Measurements from ENCODE around the gene NLRC4.

The NLRC4 gene

DNA sequence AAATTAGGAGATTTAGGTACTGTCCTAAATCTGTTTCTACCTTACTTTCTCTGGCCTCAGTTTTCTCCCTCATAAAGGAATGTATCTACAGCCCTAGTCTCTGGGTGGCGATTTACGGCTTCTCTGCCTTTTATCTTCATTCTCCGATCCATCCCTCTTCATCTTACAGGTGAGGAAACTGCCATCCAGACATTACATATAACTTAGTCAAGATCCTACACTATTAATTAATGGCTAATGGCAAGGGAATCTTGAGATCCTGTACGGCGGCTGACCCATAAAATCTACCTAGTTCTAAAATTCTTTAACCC lies 12.6 kb upstream of the NLRC4 start:
- TF ChIP-seq SIN3A (IDR thresholded peaks at IDR 0.05; ENCODE audit: borderline replicate concordance, insufficient read depth, low read length) (no peak), FOXP2 (optimal IDR thresholded peaks at IDR 0.05; ENCODE audit: borderline replicate concordance, extremely low read depth, extremely low read length, insufficient read depth) (no peak), TAF1 (IDR thresholded peaks at IDR 0.05; ENCODE audit: borderline replicate concordance, insufficient read depth, low read length) (no peak), POLR2AphosphoS5 (IDR thresholded peaks at IDR 0.05; ENCODE audit: low read depth, low read length) (no peak)
- TF ChIP-seq, protein P1, sequence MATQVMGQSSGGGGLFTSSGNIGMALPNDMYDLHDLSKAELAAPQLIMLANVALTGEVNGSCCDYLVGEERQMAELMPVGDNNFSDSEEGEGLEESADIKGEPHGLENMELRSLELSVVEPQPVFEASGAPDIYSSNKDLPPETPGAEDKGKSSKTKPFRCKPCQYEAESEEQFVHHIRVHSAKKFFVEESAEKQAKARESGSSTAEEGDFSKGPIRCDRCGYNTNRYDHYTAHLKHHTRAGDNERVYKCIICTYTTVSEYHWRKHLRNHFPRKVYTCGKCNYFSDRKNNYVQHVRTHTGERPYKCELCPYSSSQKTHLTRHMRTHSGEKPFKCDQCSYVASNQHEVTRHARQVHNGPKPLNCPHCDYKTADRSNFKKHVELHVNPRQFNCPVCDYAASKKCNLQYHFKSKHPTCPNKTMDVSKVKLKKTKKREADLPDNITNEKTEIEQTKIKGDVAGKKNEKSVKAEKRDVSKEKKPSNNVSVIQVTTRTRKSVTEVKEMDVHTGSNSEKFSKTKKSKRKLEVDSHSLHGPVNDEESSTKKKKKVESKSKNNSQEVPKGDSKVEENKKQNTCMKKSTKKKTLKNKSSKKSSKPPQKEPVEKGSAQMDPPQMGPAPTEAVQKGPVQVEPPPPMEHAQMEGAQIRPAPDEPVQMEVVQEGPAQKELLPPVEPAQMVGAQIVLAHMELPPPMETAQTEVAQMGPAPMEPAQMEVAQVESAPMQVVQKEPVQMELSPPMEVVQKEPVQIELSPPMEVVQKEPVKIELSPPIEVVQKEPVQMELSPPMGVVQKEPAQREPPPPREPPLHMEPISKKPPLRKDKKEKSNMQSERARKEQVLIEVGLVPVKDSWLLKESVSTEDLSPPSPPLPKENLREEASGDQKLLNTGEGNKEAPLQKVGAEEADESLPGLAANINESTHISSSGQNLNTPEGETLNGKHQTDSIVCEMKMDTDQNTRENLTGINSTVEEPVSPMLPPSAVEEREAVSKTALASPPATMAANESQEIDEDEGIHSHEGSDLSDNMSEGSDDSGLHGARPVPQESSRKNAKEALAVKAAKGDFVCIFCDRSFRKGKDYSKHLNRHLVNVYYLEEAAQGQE (IDR thresholded peaks at IDR 0.05; ENCODE audit: insufficient read depth in 1 of 2, low read depth in 2 of 2, low read length in 2 of 2) = no peak

DNA sequence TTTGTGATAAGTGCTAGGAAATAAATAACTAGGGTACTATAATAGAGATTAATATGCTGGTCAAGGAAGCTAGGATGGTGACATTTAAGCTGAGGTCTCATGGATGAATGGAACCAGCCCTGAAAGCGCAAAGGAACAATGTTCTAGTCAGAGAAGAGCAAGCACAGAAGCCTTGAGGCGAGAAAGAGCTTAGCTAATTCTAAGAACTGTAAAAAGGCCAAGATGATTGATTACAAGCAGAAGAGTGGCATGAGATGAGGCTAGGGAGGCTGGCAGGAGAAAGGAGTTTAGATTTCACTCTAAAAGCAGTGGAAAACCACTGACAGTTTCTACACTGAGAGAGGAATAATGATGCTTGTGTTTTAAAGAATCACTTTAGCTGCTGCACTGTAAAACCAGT lies 9.6 kb upstream of the NLRC4 start:
- TF ChIP-seq SIN3A (IDR thresholded peaks at IDR 0.05; ENCODE audit: borderline replicate concordance, insufficient read depth, low read length) = no peak
- TF ChIP-seq, protein P1 (IDR thresholded peaks at IDR 0.05; ENCODE audit: insufficient read depth in 1 of 2, low read depth in 2 of 2, low read length in 2 of 2) = no peak
- TF ChIP-seq TAF1 (IDR thresholded peaks at IDR 0.05; ENCODE audit: borderline replicate concordance, insufficient read depth, low read length) = no peak
- TF ChIP-seq FOXP2 (optimal IDR thresholded peaks at IDR 0.05; ENCODE audit: borderline replicate concordance, extremely low read depth, extremely low read length, insufficient read depth) = no peak

DNA sequence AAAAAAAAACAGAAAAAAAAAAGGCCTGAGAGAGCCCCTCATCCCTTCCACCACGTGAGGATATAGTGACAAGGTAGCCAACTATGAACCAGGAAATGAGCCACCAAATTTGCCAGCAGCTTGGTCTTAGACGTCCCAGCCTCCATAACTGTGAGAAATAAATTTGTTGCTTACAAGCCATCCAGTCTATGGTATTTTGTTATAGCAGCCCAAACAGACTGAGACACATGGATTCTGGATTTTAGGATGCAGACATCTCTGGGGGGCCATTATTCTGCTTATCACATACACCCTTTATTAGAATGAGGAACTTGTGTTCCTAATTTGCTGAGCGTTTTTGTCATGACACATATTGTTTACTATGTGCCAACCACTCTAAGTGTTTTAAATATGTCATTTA lies 7.6 kb upstream of the NLRC4 start:
- TF ChIP-seq TAF1 (IDR thresholded peaks at IDR 0.05; ENCODE audit: borderline replicate concordance, insufficient read depth, low read length) (no peak), POLR2AphosphoS5 (IDR thresholded peaks at IDR 0.05; ENCODE audit: low read depth, low read length) (no peak), FOXP2 (optimal IDR thresholded peaks at IDR 0.05; ENCODE audit: borderline replicate concordance, extremely low read depth, extremely low read length, insufficient read depth) (no peak), SIN3A (IDR thresholded peaks at IDR 0.05; ENCODE audit: borderline replicate concordance, insufficient read depth, low read length) (no peak)
- TF ChIP-seq, protein P1 (IDR thresholded peaks at IDR 0.05; ENCODE audit: insufficient read depth in 1 of 2, low read depth in 2 of 2, low read length in 2 of 2) = no peak

DNA sequence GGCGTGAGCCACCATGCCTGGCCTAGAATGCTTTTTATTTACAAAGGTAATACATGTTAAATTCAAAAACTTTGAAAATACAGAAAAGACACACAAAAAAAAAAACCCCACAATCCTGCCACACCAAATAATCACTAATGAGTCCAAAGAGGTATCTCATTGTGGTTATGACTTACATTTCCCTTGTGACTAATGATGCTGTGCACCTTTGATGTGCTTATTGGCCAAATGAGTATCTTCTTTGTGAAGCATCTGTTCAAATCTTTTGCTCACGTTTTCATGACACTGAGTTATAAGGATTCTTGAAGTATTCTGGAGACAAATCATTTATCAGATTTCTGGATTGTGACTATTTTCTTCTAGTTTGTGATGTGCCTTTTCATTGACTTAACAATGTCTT lies 6.4 kb upstream of the NLRC4 start:
- TF ChIP-seq TAF1 (IDR thresholded peaks at IDR 0.05; ENCODE audit: borderline replicate concordance, insufficient read depth, low read length) (no peak), POLR2AphosphoS5 (IDR thresholded peaks at IDR 0.05; ENCODE audit: low read depth, low read length) (no peak), FOXP2 (optimal IDR thresholded peaks at IDR 0.05; ENCODE audit: borderline replicate concordance, extremely low read depth, extremely low read length, insufficient read depth) (no peak), SIN3A (IDR thresholded peaks at IDR 0.05; ENCODE audit: borderline replicate concordance, insufficient read depth, low read length) (no peak)
- TF ChIP-seq, protein P1 (IDR thresholded peaks at IDR 0.05; ENCODE audit: insufficient read depth in 1 of 2, low read depth in 2 of 2, low read length in 2 of 2) = no peak

DNA sequence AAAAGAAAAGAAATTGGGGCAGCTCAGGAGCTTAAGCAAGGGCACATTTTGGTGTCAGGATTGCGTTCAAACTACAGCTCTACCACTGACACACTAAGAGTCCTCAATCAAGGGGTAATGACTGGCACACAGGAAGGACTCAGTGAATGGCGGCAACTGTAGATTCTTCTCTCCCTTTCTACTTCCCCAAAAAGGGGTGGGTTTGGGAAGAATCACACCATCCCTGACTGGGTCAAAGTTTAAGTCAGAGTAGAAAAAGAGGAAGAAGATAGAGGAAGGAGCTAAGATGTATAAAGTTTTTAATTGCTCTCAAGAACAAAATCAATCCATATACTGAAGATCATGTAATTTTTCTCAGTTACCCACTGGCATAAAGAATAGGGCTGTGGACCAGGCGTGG lies 2.6 kb downstream of the NLRC4 start:
- no peak for TF ChIP-seq TAF1 (IDR thresholded peaks at IDR 0.05; ENCODE audit: borderline replicate concordance, insufficient read depth, low read length)
- no peak for TF ChIP-seq POLR2AphosphoS5 (IDR thresholded peaks at IDR 0.05; ENCODE audit: low read depth, low read length)
- no peak for TF ChIP-seq FOXP2 (optimal IDR thresholded peaks at IDR 0.05; ENCODE audit: borderline replicate concordance, extremely low read depth, extremely low read length, insufficient read depth)
- TF ChIP-seq, protein P1 (IDR thresholded peaks at IDR 0.05; ENCODE audit: insufficient read depth in 1 of 2, low read depth in 2 of 2, low read length in 2 of 2) = no peak
- no peak for TF ChIP-seq SIN3A (IDR thresholded peaks at IDR 0.05; ENCODE audit: borderline replicate concordance, insufficient read depth, low read length)
